ENCODE data around the gene SORCS1.

Gene SORCS1

GRCh38 chr10:106593876-106594275 lies 570.6 kb downstream of the SORCS1 start:
- no peak for DNase-seq (ENCODE audit: low read depth in 2 of 2)

GRCh38 chr10:106592396-106592795 lies 572.1 kb downstream of the SORCS1 start:
- no peak for DNase-seq (ENCODE audit: low read depth in 2 of 2)

- DNase-seq (ENCODE audit: low read depth in 2 of 2) = no peak
Observed at GRCh38 chr10:106582291-106582690, 582.2 kb downstream of the SORCS1 start.

GRCh38 chr10:106577756-106578155 lies 586.8 kb downstream of the SORCS1 start:
- no peak for DNase-seq (ENCODE audit: low read depth in 2 of 2)

- no peak for DNase-seq (ENCODE audit: low read depth in 2 of 2)
Observed at GRCh38 chr10:106577266-106577665, 587.2 kb downstream of the SORCS1 start.

GRCh38 chr10:106576534-106576933 lies 588.0 kb downstream of the SORCS1 start:
- no peak for DNase-seq (ENCODE audit: low read depth in 2 of 2)

- no peak for DNase-seq (ENCODE audit: low read depth in 2 of 2)
Observed at GRCh38 chr10:106573106-106573505, 591.4 kb downstream of the SORCS1 start.

GRCh38 chr10:106571192-106571946 lies 593.1 kb downstream of the SORCS1 start:
- no peak for DNase-seq (ENCODE audit: low read depth in 2 of 2)

- DNase-seq (ENCODE audit: low read depth in 2 of 2) = no peak
Observed at GRCh38 chr10:106570268-106570667, 594.2 kb downstream of the SORCS1 start.

GRCh38 chr10:106567629-106568028 lies 596.9 kb downstream of the SORCS1 start:
- no peak for DNase-seq (ENCODE audit: low read depth in 2 of 2)

GRCh38 chr10:106566873-106567272 lies 597.6 kb downstream of the SORCS1 start:
- no peak for DNase-seq (ENCODE audit: low read depth in 2 of 2)

- DNase-seq (ENCODE audit: low read depth in 2 of 2) = no peak
Observed at GRCh38 chr10:106565546-106565945, 599.0 kb downstream of the SORCS1 start.

GRCh38 chr10:106563384-106563783 lies 601.1 kb downstream of the SORCS1 start:
- no peak for DNase-seq (ENCODE audit: low read depth in 2 of 2)

- no peak for DNase-seq (ENCODE audit: low read depth in 2 of 2)
Observed at GRCh38 chr10:106560925-106561640, 603.4 kb downstream of the SORCS1 start.

GRCh38 chr10:106559442-106559841 lies 605.1 kb downstream of the SORCS1 start:
- DNase-seq (ENCODE audit: low read depth in 2 of 2) = no peak

- no peak for DNase-seq (ENCODE audit: low read depth in 2 of 2)
Observed at GRCh38 chr10:106557951-106558733, 606.4 kb downstream of the SORCS1 start.

GRCh38 chr10:106557053-106557452 lies 607.5 kb downstream of the SORCS1 start:
- no peak for DNase-seq (ENCODE audit: low read depth in 2 of 2)

GRCh38 chr10:106555599-106555998 lies 608.9 kb downstream of the SORCS1 start:
- DNase-seq (ENCODE audit: low read depth in 2 of 2) = no peak

GRCh38 chr10:106551501-106552062 lies 612.9 kb downstream of the SORCS1 start:
- no peak for DNase-seq (ENCODE audit: low read depth in 2 of 2)

GRCh38 chr10:106548832-106549231 lies 615.7 kb downstream of the SORCS1 start:
- DNase-seq (ENCODE audit: low read depth in 2 of 2) = no peak

GRCh38 chr10:106547047-106547635 lies 617.4 kb downstream of the SORCS1 start:
- no peak for DNase-seq (ENCODE audit: low read depth in 2 of 2)

GRCh38 chr10:106542461-106542860 lies 622.0 kb downstream of the SORCS1 start:
- no peak for DNase-seq (ENCODE audit: low read depth in 2 of 2)
